22Rv1 (cell line): Measurements from ENCODE around the gene NUDT2.

Experiments used
- ZFX ChIP-seq: fragments of 450-650 bp; IDR thresholded peaks from 2 replicates; pipeline ENCODE4 v1.6.1; 2017; ENCODE audit warnings: antibody characterized with exemption, borderline replicate concordance
- TF ChIP-seq, protein P1 (sequence below): fragments of 450-650 bp; IDR thresholded peaks from 2 replicates; pipeline ENCODE4 v1.5.1; 2017; ENCODE audit warnings: mild to moderate bottlenecking

GRCh38 chr9:34343605-34344004 lies 14.2 kb downstream of the NUDT2 start:
- TF ChIP-seq, protein P1, sequence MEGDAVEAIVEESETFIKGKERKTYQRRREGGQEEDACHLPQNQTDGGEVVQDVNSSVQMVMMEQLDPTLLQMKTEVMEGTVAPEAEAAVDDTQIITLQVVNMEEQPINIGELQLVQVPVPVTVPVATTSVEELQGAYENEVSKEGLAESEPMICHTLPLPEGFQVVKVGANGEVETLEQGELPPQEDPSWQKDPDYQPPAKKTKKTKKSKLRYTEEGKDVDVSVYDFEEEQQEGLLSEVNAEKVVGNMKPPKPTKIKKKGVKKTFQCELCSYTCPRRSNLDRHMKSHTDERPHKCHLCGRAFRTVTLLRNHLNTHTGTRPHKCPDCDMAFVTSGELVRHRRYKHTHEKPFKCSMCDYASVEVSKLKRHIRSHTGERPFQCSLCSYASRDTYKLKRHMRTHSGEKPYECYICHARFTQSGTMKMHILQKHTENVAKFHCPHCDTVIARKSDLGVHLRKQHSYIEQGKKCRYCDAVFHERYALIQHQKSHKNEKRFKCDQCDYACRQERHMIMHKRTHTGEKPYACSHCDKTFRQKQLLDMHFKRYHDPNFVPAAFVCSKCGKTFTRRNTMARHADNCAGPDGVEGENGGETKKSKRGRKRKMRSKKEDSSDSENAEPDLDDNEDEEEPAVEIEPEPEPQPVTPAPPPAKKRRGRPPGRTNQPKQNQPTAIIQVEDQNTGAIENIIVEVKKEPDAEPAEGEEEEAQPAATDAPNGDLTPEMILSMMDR, result no peak
- TF ChIP-seq ZFX, result no peak
